SK-N-SH treated with all-trans-retinoic acid at 6 μM for 48 hours (cell line): Measurements from ENCODE around the gene CIBAR2.

Experiments
- ATAC-seq: fragments of 200-7000 bp; cut with Tn5 transposase; 3 replicates; pipeline ENCODE4 v1.9.1; 2020; ENCODE audit warnings: mild to moderate bottlenecking, moderate library complexity
- ARNTL ChIP-seq: fragments of 450-650 bp; formaldehyde crosslinking; IDR thresholded peaks from 2 replicates; pipeline ENCODE4 v1.5.0; 2020; ENCODE audit warnings: low read depth, mild to moderate bottlenecking, moderate library complexity, borderline replicate concordance
- BACH2 ChIP-seq: fragments of 250-450 bp; sonication (Bioruptor Pico); IDR thresholded peaks from 2 replicates; pipeline ENCODE4 v1.9.0; 2021; ENCODE audit warnings: mild to moderate bottlenecking, borderline replicate concordance
- CREB5 ChIP-seq: fragments of 250-450 bp; sonication (Bioruptor Pico); IDR thresholded peaks from 2 replicates; pipeline ENCODE4 v1.5.1; 2020; ENCODE audit warnings: low read depth, mild to moderate bottlenecking, moderate library complexity
- CSDC2 ChIP-seq: fragments of 250-450 bp; sonication (Bioruptor Pico); IDR thresholded peaks from 2 replicates; pipeline ENCODE4 v1.5.0; 2020; ENCODE audit warnings: mild to moderate bottlenecking, moderate library complexity
- CSRNP3 ChIP-seq: fragments of 250-450 bp; sonication (Bioruptor Pico); IDR thresholded peaks from 2 replicates; pipeline ENCODE4 v1.5.1; 2021; ENCODE audit warnings: mild to moderate bottlenecking, moderate library complexity
- ESRRG ChIP-seq: fragments of 250-450 bp; sonication (Bioruptor Pico); IDR thresholded peaks from 2 replicates; pipeline ENCODE4 v1.6.1; 2021; ENCODE audit warnings: mild to moderate bottlenecking
- GLIS3 ChIP-seq: fragments of 250-450 bp; sonication (Bioruptor Pico); IDR thresholded peaks from 2 replicates; pipeline ENCODE4 v1.5.0; 2020; ENCODE audit warnings: mild to moderate bottlenecking, moderate library complexity
- ISL1 ChIP-seq: fragments of 250-450 bp; sonication (Bioruptor Pico); IDR thresholded peaks from 2 replicates; pipeline ENCODE4 v2.1.2; 2022; ENCODE audit warnings: mild to moderate bottlenecking, moderate library complexity
- POU6F1 ChIP-seq: fragments of 250-450 bp; sonication (Bioruptor Pico); IDR thresholded peaks from 2 replicates; pipeline ENCODE4 v1.8.0; 2021; ENCODE audit warnings: low read depth, mild to moderate bottlenecking, moderate library complexity, borderline replicate concordance
- PPARA ChIP-seq: fragments of 250-450 bp; sonication (Bioruptor Pico); IDR thresholded peaks from 2 replicates; pipeline ENCODE4 v1.5.0; 2020; ENCODE audit warnings: mild to moderate bottlenecking, borderline replicate concordance
- RARB ChIP-seq: fragments of 250-450 bp; sonication (Bioruptor Pico); IDR thresholded peaks from 2 replicates; pipeline ENCODE4 v1.8.0; 2021; ENCODE audit warnings: mild to moderate bottlenecking, moderate library complexity
- SNAI2 ChIP-seq: fragments of 250-450 bp; sonication (Bioruptor Pico); IDR thresholded peaks from 2 replicates; pipeline ENCODE4 v1.5.0; 2020; ENCODE audit warnings: mild to moderate bottlenecking, moderate library complexity
- TCF4 ChIP-seq: fragments of 250-450 bp; sonication (Bioruptor Pico); IDR thresholded peaks from 2 replicates; pipeline ENCODE4 v1.8.0; 2021; ENCODE audit warnings: mild to moderate bottlenecking, moderate library complexity, borderline replicate concordance
- TOX ChIP-seq: fragments of 250-450 bp; sonication (Bioruptor Pico); IDR thresholded peaks from 2 replicates; pipeline ENCODE4 v1.8.0; 2021; ENCODE audit warnings: mild to moderate bottlenecking, moderate library complexity, borderline replicate concordance
- ZC3H10 ChIP-seq: fragments of 250-450 bp; sonication (Bioruptor Pico); IDR thresholded peaks from 2 replicates; pipeline ENCODE4 v1.5.1; 2021; ENCODE audit warnings: mild to moderate bottlenecking, moderate library complexity
- ZFP3 ChIP-seq: fragments of 250-450 bp; sonication (Bioruptor Pico); IDR thresholded peaks from 2 replicates; pipeline ENCODE4 v1.5.0; 2020; ENCODE audit warnings: mild to moderate bottlenecking, moderate library complexity
- ZFP30 ChIP-seq: fragments of 450-650 bp; formaldehyde crosslinking; IDR thresholded peaks from 2 replicates; pipeline ENCODE4 v1.5.0; 2022; ENCODE audit warnings: mild to moderate bottlenecking, moderate library complexity
- ZNF565 ChIP-seq: fragments of 450-650 bp; formaldehyde crosslinking; conservative IDR thresholded peaks from 2 replicates; pipeline ENCODE4 v1.5.0; 2020; ENCODE audit warnings: low read depth, mild to moderate bottlenecking, moderate library complexity
- ZNF70 ChIP-seq: fragments of 450-650 bp; formaldehyde crosslinking; IDR thresholded peaks from 2 replicates; pipeline ENCODE4 v1.5.0; 2020; ENCODE audit warnings: mild to moderate bottlenecking, moderate library complexity
- ZNF8 ChIP-seq: fragments of 450-650 bp; formaldehyde crosslinking; IDR thresholded peaks from 2 replicates; pipeline ENCODE4 v1.5.0; 2020; ENCODE audit warnings: mild to moderate bottlenecking, moderate library complexity
- TF ChIP-seq, protein P1 (sequence below): fragments of 250-450 bp; sonication (Bioruptor Pico); IDR thresholded peaks from 2 replicates; pipeline ENCODE4 v1.5.0; 2020; ENCODE audit warnings: mild to moderate bottlenecking, moderate library complexity

The CIBAR2 gene

GRCh38 chr16:85146922-85147651, 34.8 kb upstream of the CIBAR2 start:
- no peak for ATAC-seq
- no peak for TF ChIP-seq BACH2 (CRISPR knock-in tag)
- no peak for TF ChIP-seq GLIS3 (CRISPR knock-in tag)
- no peak for TF ChIP-seq ZFP30 (CRISPR knock-in tag)
- no peak for TF ChIP-seq TOX (CRISPR knock-in tag)
- TF ChIP-seq ARNTL (CRISPR knock-in tag): no peak
- no peak for TF ChIP-seq ZNF8 (CRISPR knock-in tag)
- TF ChIP-seq, protein P1, sequence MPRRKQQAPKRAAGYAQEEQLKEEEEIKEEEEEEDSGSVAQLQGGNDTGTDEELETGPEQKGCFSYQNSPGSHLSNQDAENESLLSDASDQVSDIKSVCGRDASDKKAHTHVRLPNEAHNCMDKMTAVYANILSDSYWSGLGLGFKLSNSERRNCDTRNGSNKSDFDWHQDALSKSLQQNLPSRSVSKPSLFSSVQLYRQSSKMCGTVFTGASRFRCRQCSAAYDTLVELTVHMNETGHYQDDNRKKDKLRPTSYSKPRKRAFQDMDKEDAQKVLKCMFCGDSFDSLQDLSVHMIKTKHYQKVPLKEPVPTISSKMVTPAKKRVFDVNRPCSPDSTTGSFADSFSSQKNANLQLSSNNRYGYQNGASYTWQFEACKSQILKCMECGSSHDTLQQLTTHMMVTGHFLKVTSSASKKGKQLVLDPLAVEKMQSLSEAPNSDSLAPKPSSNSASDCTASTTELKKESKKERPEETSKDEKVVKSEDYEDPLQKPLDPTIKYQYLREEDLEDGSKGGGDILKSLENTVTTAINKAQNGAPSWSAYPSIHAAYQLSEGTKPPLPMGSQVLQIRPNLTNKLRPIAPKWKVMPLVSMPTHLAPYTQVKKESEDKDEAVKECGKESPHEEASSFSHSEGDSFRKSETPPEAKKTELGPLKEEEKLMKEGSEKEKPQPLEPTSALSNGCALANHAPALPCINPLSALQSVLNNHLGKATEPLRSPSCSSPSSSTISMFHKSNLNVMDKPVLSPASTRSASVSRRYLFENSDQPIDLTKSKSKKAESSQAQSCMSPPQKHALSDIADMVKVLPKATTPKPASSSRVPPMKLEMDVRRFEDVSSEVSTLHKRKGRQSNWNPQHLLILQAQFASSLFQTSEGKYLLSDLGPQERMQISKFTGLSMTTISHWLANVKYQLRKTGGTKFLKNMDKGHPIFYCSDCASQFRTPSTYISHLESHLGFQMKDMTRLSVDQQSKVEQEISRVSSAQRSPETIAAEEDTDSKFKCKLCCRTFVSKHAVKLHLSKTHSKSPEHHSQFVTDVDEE (CRISPR knock-in tag): no peak
- no peak for TF ChIP-seq ISL1 (CRISPR knock-in tag)
- no peak for TF ChIP-seq TCF4 (CRISPR knock-in tag)
- no peak for TF ChIP-seq ZNF70 (CRISPR knock-in tag)
- TF ChIP-seq ESRRG: no peak
- TF ChIP-seq ZFP3 (CRISPR knock-in tag): no peak
- TF ChIP-seq ZNF565 (CRISPR knock-in tag): no peak
- no peak for TF ChIP-seq CREB5 (CRISPR knock-in tag)
- no peak for TF ChIP-seq PPARA (CRISPR knock-in tag)
- TF ChIP-seq SNAI2 (CRISPR knock-in tag): no peak
- no peak for TF ChIP-seq CSDC2 (CRISPR knock-in tag)

DNA sequence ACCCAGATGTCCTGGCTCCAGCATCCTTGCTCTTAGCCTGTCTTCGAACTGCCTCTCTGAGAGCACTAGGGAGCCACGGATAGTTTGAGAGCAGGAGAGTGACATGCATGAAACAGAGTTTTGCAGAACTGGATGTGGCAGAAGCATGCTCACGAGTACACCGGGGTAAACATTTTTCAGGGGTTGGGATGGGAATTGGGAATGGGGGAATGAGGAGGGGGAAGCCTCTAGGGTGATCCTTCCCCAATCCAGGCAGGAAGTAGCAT, 34.2 kb upstream of the CIBAR2 start:
- ATAC-seq: no peak
- TF ChIP-seq POU6F1: no peak
- no peak for TF ChIP-seq ZNF8 (CRISPR knock-in tag)
- TF ChIP-seq GLIS3 (CRISPR knock-in tag): no peak
- no peak for TF ChIP-seq ZNF565 (CRISPR knock-in tag)
- TF ChIP-seq SNAI2 (CRISPR knock-in tag): no peak

GRCh38 chr16:85145734-85146531, 33.7 kb upstream of the CIBAR2 start:
- no peak for ATAC-seq
- TF ChIP-seq, protein P1 (CRISPR knock-in tag): no peak
- TF ChIP-seq TCF4 (CRISPR knock-in tag) (no peak), CREB5 (CRISPR knock-in tag) (no peak), PPARA (CRISPR knock-in tag) (no peak), RARB (no peak), CSRNP3 (CRISPR knock-in tag) (no peak), TOX (CRISPR knock-in tag) (no peak), ZFP30 (CRISPR knock-in tag) (no peak), CSDC2 (CRISPR knock-in tag) (no peak), ZNF8 (CRISPR knock-in tag) (no peak), BACH2 (CRISPR knock-in tag) (no peak), POU6F1 (no peak), SNAI2 (CRISPR knock-in tag) (no peak), ARNTL (CRISPR knock-in tag) (no peak), ZC3H10 (CRISPR knock-in tag) (no peak), ESRRG (no peak), GLIS3 (CRISPR knock-in tag) (no peak), ZNF70 (CRISPR knock-in tag) (no peak)
- TF ChIP-seq, all 23 proteins: peak for 0
